SK-MEL-5 (cell line): ENCODE results near the gene FTO. TPM values are rescaled to one million over a fixed set of nuclear protein-coding genes. Genes with fewer than 3 reads are reported as not detected.

Experiments
- DNase-seq: peaks from one replicate; pipeline ENCODE4 v3.0.0-alpha.2; 2016; ENCODE audit warnings: low read depth, low spot score
- in situ Hi-C: cut with HindIII; loops from 2 replicates; pipeline ENCODE4 v1.10.0; 2016; ENCODE audit warnings: low sequenced_read_pairs, high pct_unique_total_duplicates, low pct_unique_long_range_greater_than_20kb
- total RNA-seq: library from RNA; depleted of rRNA; stranded (reverse); fragments of >200 nt; shearing (Covaris generic); gene quantifications from 2 replicates; pipeline ENCODE4 v1.2.3, GENCODE V29; 2014

FTO gene
- total RNA-seq, 1 experiment from 2014 or later: 58.2 TPM

- in situ Hi-C loops: no loop called here
- DNase-seq: no peak
Measured at GRCh38 chr16:54015147-54015546, 311.2 kb downstream of the FTO start.

GRCh38 chr16:54022362-54022761 lies 318.4 kb downstream of the FTO start:
- in situ Hi-C loops: no loop called here
- DNase-seq: no peak

GRCh38 chr16:54026456-54026855 lies 322.5 kb downstream of the FTO start:
- DNase-seq: no peak
- in situ Hi-C loops: no loop called here

GRCh38 chr16:54027062-54027461 lies 323.1 kb downstream of the FTO start:
- DNase-seq: no peak
- in situ Hi-C loops: no loop called here

- DNase-seq: no peak
- in situ Hi-C loops: no loop called here
Measured at GRCh38 chr16:54027558-54027957, 323.6 kb downstream of the FTO start.

GRCh38 chr16:54027995-54028394 lies 324.0 kb downstream of the FTO start:
- in situ Hi-C loops: no loop called here
- no peak for DNase-seq

GRCh38 chr16:54030451-54030850 lies 326.5 kb downstream of the FTO start:
- DNase-seq: no peak
- in situ Hi-C loops: no loop called here

GRCh38 chr16:54031107-54031760 lies 327.3 kb downstream of the FTO start:
- in situ Hi-C loops: no loop called here
- no peak for DNase-seq

- no peak for DNase-seq
- in situ Hi-C loops: no loop called here
Measured at GRCh38 chr16:54033747-54034146, 329.8 kb downstream of the FTO start.

GRCh38 chr16:54034684-54035083 lies 330.7 kb downstream of the FTO start:
- no peak for DNase-seq
- in situ Hi-C loops: no loop called here

GRCh38 chr16:54040480-54040879 lies 336.5 kb downstream of the FTO start:
- DNase-seq: no peak
- in situ Hi-C loops: no loop called here

GRCh38 chr16:54040975-54041374 lies 337.0 kb downstream of the FTO start:
- in situ Hi-C loops: no loop called here
- no peak for DNase-seq

GRCh38 chr16:54048586-54049495 lies 344.9 kb downstream of the FTO start:
- in situ Hi-C loops: no loop called here

GRCh38 chr16:54049591-54050458 lies 345.9 kb downstream of the FTO start:
- in situ Hi-C loops: no loop called here
- DNase-seq: peak; percentile 23

More at GRCh38 chr16:54048586-54049495, 344.9 kb downstream of the FTO start:
- DNase-seq: no peak

GRCh38 chr16:54050459-54051210 lies 346.7 kb downstream of the FTO start:
- in situ Hi-C loops: no loop called here
- no peak for DNase-seq

GRCh38 chr16:54051821-54052220 lies 347.9 kb downstream of the FTO start:
- DNase-seq: no peak
- in situ Hi-C loops: no loop called here

- in situ Hi-C loops: no loop called here
- DNase-seq: no peak
Measured at GRCh38 chr16:54052271-54052670, 348.3 kb downstream of the FTO start.
